ENCODE results near the gene HSPA4.

DNA sequence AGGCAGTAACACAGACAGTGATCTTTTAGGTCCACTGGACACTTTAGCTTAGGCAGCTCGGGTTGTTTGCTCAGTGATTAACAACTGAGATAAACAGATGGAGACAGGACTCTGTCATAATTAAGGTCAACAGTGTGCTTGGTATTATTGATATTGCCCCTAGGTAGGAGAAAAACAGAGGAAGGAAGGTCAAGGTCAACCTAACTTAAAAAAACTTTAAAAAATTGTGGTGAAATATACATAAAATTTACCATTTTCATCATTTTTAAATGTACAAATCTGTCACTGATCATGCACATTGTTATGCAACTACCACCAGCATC lies 2.1 kb upstream of the HSPA4 start:
- no peak for TF ChIP-seq POLR2AphosphoS5 (IDR thresholded peaks at IDR 0.05; ENCODE audit: insufficient read depth in 1 of 2, low read depth in 1 of 2)
- TF ChIP-seq, protein P1, sequence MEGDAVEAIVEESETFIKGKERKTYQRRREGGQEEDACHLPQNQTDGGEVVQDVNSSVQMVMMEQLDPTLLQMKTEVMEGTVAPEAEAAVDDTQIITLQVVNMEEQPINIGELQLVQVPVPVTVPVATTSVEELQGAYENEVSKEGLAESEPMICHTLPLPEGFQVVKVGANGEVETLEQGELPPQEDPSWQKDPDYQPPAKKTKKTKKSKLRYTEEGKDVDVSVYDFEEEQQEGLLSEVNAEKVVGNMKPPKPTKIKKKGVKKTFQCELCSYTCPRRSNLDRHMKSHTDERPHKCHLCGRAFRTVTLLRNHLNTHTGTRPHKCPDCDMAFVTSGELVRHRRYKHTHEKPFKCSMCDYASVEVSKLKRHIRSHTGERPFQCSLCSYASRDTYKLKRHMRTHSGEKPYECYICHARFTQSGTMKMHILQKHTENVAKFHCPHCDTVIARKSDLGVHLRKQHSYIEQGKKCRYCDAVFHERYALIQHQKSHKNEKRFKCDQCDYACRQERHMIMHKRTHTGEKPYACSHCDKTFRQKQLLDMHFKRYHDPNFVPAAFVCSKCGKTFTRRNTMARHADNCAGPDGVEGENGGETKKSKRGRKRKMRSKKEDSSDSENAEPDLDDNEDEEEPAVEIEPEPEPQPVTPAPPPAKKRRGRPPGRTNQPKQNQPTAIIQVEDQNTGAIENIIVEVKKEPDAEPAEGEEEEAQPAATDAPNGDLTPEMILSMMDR (IDR thresholded peaks at IDR 0.05) = no peak

Data from vagina (tissue), 2 donors.